Naive thymus-derived CD4-positive, alpha-beta T cell (primary cell): ENCODE data around the gene ZNF180. TPM values are rescaled to one million over a fixed set of nuclear protein-coding genes. Genes with fewer than 3 reads are reported as not detected.
"Not testable (repeated sequence)": the region's sequence is repeated elsewhere in the genome, so short reads cannot be mapped to it uniquely, and the experiment has no call there.

Experiments
- ATAC-seq: fragments of 150-1000 bp; cut with Tn5 transposase; 2 replicates; pipeline ENCODE4 v1.10.0; 2021; ENCODE audit warnings: mild to moderate bottlenecking, moderate library complexity
- CTCF ChIA-PET: fragments of 350-600 bp; sonication (Branson Sonifier 250); formaldehyde crosslinking; loops from one replicate; lab custom pipeline; 2021; ENCODE audit warnings: antibody characterized with exemption; lab: Charles Lee
- POLR2A ChIA-PET: fragments of 350-600 bp; sonication (Branson Sonifier 250); formaldehyde crosslinking; loops from one replicate; lab custom pipeline; 2021; ENCODE audit warnings: antibody characterized with exemption, inconsistent platforms; lab: Charles Lee
- DNase-seq, 9 donors: peaks; one replicate each; pipeline versions ENCODE4 v3.0.0 to v3.0.0-alpha.2; 2020 to 2022; ENCODE audit warnings: mixed read lengths in 1 of 9
- H3K27ac ChIP-seq: one replicate; pipeline ENCODE4 v1.7.0; 2013; ENCODE audit warnings: mild to moderate bottlenecking, low read depth, low read length, moderate library complexity
- H3K27me3 ChIP-seq, 2 donors: one replicate each; pipeline ENCODE4 v1.7.0; 2013; ENCODE audit warnings: low read length in 2 of 2, mild to moderate bottlenecking in 2 of 2, moderate library complexity in 2 of 2; ENCODE audit not compliant: control insufficient read depth in 2 of 2, insufficient read depth in 2 of 2
- H3K36me3 ChIP-seq, 3 experiments: 1 replicate in 2 of 3; 2 replicates in 1 of 3; pipeline ENCODE4 v1.7.0; 2013; ENCODE audit warnings: low read length in 3 of 3, mild to moderate bottlenecking in 3 of 3, moderate library complexity in 1 of 3; ENCODE audit not compliant: insufficient read depth in 3 of 3, control insufficient read depth in 2 of 3
- H3K4me1 ChIP-seq, 2 donors: one replicate each; pipeline ENCODE4 v1.7.0; 2013; ENCODE audit warnings: low read length in 2 of 2, mild to moderate bottlenecking in 2 of 2, moderate library complexity in 1 of 2; ENCODE audit not compliant: control insufficient read depth in 2 of 2, insufficient read depth in 2 of 2
- H3K4me3 ChIP-seq: 2 replicates; pipeline ENCODE4 v1.7.0; 2013; ENCODE audit warnings: mild to moderate bottlenecking, low read length
- H3K9me3 ChIP-seq, 3 experiments: 1 replicate in 2 of 3; 2 replicates in 1 of 3; pipeline ENCODE4 v1.7.0; 2013; ENCODE audit warnings: low read length in 3 of 3; ENCODE audit not compliant: control insufficient read depth in 2 of 3
- H3K27ac Mint-ChIP-seq, 9 donors: one replicate each; pipeline ENCODE4 v1.8.0; 2020 to 2022; ENCODE audit warnings: mixed read lengths in 9 of 9, mild to moderate bottlenecking in 8 of 9, moderate library complexity in 5 of 9, inconsistent platforms in 2 of 9
- H3K27me3 Mint-ChIP-seq, 5 donors: one replicate each; pipeline ENCODE4 v1.8.0; 2021 to 2022; ENCODE audit warnings: mixed read lengths in 5 of 5, mild to moderate bottlenecking in 1 of 5
- H3K36me3 Mint-ChIP-seq, 5 donors: one replicate each; pipeline ENCODE4 v1.8.0; 2020 to 2022; ENCODE audit warnings: mixed read lengths in 5 of 5, mild to moderate bottlenecking in 3 of 5, inconsistent platforms in 1 of 5
- H3K4me1 Mint-ChIP-seq, 7 donors: one replicate each; pipeline ENCODE4 v1.8.0; 2020 to 2022; ENCODE audit warnings: mixed read lengths in 7 of 7, mild to moderate bottlenecking in 3 of 7, inconsistent platforms in 1 of 7
- H3K4me3 Mint-ChIP-seq, 10 donors: one replicate each; pipeline ENCODE4 v1.8.0; 2020 to 2022; ENCODE audit warnings: mild to moderate bottlenecking in 10 of 10, mixed read lengths in 10 of 10, moderate library complexity in 6 of 10, inconsistent platforms in 2 of 10
- H3K9me3 Mint-ChIP-seq, 11 donors: one replicate each; pipeline ENCODE4 v1.8.0; 2020 to 2022; ENCODE audit warnings: mixed read lengths in 11 of 11, mild to moderate bottlenecking in 4 of 11, inconsistent platforms in 1 of 11, moderate library complexity in 1 of 11
- intact Hi-C, 2 donors: fragments of 100-400 bp; cut with micrococcal nuclease; formaldehyde crosslinking; loops; one replicate each; pipeline ENCODE4 v1.15.1; 2023
- polyA plus RNA-seq, 2 donors: library from polyadenylated mRNA; unstranded; fragments of 300-500 nt; fragmentation: Illumina TruSeq; gene quantifications; one replicate each; pipeline ENCODE4 v1.2.3, GENCODE V29; 2021
- total RNA-seq, 6 experiments: library from RNA in 5 of 6; stranded (reverse) in 5 of 6; gene quantifications; 1 replicate in 5 of 6; 2 replicates in 1 of 6; pipeline ENCODE4 v1.2.3 and lab custom pipeline; 2021 to 2026

Gene ZNF180
- total and polyA plus RNA-seq, 7 experiments from 2014 or later = 6.3 to 18.6 (median 10.6) TPM

DNA sequence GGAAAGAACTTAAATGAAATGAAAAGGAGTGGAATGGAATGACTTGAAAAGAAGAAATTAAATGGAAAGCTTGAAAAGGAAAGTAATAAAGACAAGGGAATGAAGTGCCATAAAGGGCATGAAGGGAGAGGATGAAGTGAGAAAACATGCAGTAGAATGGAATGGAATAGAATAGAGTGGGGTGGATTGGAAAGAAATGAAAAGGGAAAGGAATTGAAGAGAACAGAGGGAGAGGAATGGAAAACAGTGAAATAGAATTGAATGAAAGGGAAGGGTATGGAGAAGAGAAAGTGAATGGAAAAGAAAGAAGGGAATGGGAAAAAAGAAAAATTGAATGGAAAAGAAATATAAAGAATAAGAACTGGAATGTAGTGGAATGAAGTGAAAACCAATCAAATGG is 9.2 kb upstream of the ZNF180 start:
- intact Hi-C loops = no loop called here
- ChIA-PET POLR2A (no interaction called here), CTCF (no interaction called here)
- Mint-ChIP-seq H3K27ac (no peak overlapping the region), H3K4me1 (peaks cover 0 to 3% (median 0%) of the 10 kb centered on the region in 7 donors), H3K4me3 (peak overlapping the region in 1 of 10 donors; percentile 20), H3K9me3 (peaks cover 4 to 91% (median 39%) of the 10 kb centered on the region in 11 donors), H3K36me3 (peaks cover 4 to 40% (median 14%) of the 10 kb centered on the region in 5 donors), H3K27me3 (peaks cover 0 to 60% (median 50%) of the 10 kb centered on the region in 5 donors)
- peaks cover 0 to 12% (median 0%) of the 10 kb centered on the region in 3 experiments for H3K9me3 ChIP-seq
- H3K4me1 ChIP-seq = no peaks in the 10 kb centered on the region
- H3K36me3 ChIP-seq = no peaks in the 10 kb centered on the region
- H3K27me3 ChIP-seq = peaks cover 0 to 5% of the 10 kb centered on the region in 2 donors
- no peak overlapping the region for H3K27ac ChIP-seq
- H3K4me3 ChIP-seq = no peak overlapping the region
- no peak for ATAC-seq
- DNase-seq = no peak

DNA sequence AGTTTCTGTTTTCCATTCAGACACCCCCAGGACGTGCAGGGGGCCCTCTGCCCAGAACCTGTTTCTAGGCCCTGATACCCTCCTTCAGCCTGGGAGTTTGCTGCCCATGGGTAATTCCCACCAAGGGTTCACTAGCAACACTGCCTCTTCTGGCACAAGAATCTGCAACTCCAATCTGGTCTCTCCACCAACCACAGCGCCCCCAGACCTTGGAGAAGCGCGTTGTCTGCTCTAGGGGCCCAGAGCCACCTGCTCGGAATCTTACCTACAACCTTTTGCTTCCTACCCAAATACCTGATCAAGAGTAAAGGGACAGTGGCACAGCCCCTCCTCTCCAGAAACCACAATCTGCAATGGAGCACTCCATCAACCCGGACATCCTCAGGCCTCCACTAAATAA is 763 bp downstream of the ZNF180 start:
- POLR2A ChIA-PET = interaction anchor here (0.6 kb wide), 1 partner anchor 407 kb away, joined by 3 read pairs; no protein-coding TSS in a partner anchor
- Histone ChIP-seq H3K9me3 (peaks cover 0 to 49% (median 22%) of the 10 kb centered on the region in 3 experiments), H3K27me3 (no peaks in the 10 kb centered on the region), H3K27ac (peak overlapping the region; percentile 84), H3K36me3 (peaks cover 6 to 45% (median 12%) of the 10 kb centered on the region in 3 experiments), H3K4me1 (peaks cover 13 to 19% of the 10 kb centered on the region in 2 donors), H3K4me3 (peak overlapping the region; percentile 100)
- H3K9me3 Mint-ChIP-seq = peaks cover 16 to 95% (median 58%) of the 10 kb centered on the region in 11 donors
- peaks cover 41 to 60% (median 55%) of the 10 kb centered on the region in 5 donors for H3K36me3 Mint-ChIP-seq
- H3K27ac Mint-ChIP-seq = peak overlapping the region; percentile 82 to 94 (median 92)
- H3K4me1 Mint-ChIP-seq = peaks cover 33 to 49% (median 37%) of the 10 kb centered on the region in 7 donors
- ATAC-seq (no peak), DNase-seq (no peak)
- peaks cover 6 to 10% (median 7%) of the 10 kb centered on the region in 5 donors for H3K27me3 Mint-ChIP-seq
- intact Hi-C loops = no loop called here
- CTCF ChIA-PET = interaction anchor here (0.5 to 0.9 kb wide), 3 partner anchors 11 to 335 kb away, joined by 3 read pairs; partner anchors contain the start of gene ZNF226
- H3K4me3 Mint-ChIP-seq = peak overlapping the region; percentile 91 to 98 (median 96)

DNA sequence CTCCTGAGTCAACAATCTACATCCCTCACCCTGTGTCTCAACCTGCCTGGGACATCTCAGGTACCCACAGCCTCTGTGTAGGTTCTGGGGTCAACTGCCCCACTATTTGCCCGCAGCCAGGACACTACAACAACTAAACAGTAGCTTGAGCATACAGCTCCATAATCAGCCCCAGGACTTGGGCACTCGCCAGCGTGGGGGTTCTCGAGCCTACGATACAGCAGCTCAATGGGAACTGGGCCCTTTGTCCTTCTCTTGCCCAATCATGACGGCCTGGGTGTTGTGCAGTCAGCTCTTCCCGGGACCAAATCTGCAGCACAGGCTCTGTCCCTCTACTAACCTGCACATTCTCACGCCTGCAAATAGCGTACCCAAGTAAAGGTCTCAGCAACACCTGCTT is 1.3 kb downstream of the ZNF180 start:
- H3K9me3 ChIP-seq = peaks cover 0 to 55% (median 22%) of the 10 kb centered on the region in 3 experiments
- DNase-seq (no peak), ATAC-seq (no peak)
- Mint-ChIP-seq H3K4me3 (peak overlapping the region; percentile 91 to 98 (median 96)), H3K9me3 (peaks cover 13 to 95% (median 60%) of the 10 kb centered on the region in 11 donors), H3K36me3 (peaks cover 40 to 66% (median 60%) of the 10 kb centered on the region in 5 donors), H3K27me3 (peaks cover 1 to 7% (median 4%) of the 10 kb centered on the region in 5 donors), H3K4me1 (peaks cover 33 to 49% (median 37%) of the 10 kb centered on the region in 7 donors), H3K27ac (peak overlapping the region in 1 of 9 donors; percentile 92)
- no peaks in the 10 kb centered on the region for H3K27me3 ChIP-seq
- ChIA-PET CTCF (interaction anchor here (0.5 kb wide), 1 partner anchor 11 kb away, joined by 3 read pairs; no protein-coding TSS in a partner anchor), POLR2A (interaction anchor here (0.6 kb wide), 1 partner anchor 406 kb away, joined by 3 read pairs; no protein-coding TSS in a partner anchor)
- intact Hi-C loops = no loop called here
- H3K4me1 ChIP-seq = peaks cover 13 to 19% of the 10 kb centered on the region in 2 donors
- H3K36me3 ChIP-seq = peaks cover 11 to 51% (median 14%) of the 10 kb centered on the region in 3 experiments
- H3K4me3 ChIP-seq = peak overlapping the region; percentile 100
- no peak overlapping the region for H3K27ac ChIP-seq

DNA sequence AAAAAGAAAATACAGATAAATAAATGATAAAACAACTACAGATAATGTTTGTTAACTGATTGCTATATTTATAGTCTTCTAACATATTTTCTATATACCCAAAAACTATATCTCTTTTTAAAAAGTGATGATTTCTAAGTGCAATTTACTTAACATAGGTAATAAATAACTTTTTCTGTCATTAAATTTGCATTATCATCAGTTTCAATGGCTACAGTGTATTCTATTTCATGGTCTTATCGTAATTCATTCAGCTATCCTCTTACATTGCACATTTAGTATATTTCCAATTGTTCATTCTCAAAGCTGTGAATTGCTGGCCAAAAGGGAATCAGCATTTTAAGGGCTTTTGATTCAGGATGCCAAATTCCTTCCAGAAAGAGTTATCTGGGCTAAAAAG is 3.6 kb downstream of the ZNF180 start:
- peaks cover 0 to 7% (median 0%) of the 10 kb centered on the region in 5 donors for H3K27me3 Mint-ChIP-seq
- no peak overlapping the region for H3K27ac Mint-ChIP-seq
- Histone ChIP-seq H3K9me3 (peaks cover 7 to 78% (median 30%) of the 10 kb centered on the region in 3 experiments), H3K4me3 (no peak overlapping the region), H3K27me3 (no peaks in the 10 kb centered on the region), H3K4me1 (peaks cover 13 to 19% of the 10 kb centered on the region in 2 donors), H3K27ac (no peak overlapping the region), H3K36me3 (peaks cover 25 to 74% (median 30%) of the 10 kb centered on the region in 3 experiments)
- peaks cover 13 to 95% (median 71%) of the 10 kb centered on the region in 11 donors for H3K9me3 Mint-ChIP-seq
- H3K4me3 Mint-ChIP-seq = peak overlapping the region in 5 of 10 donors; percentile 20 to 53 (median 40)
- DNase-seq = no peak
- peaks cover 59 to 89% (median 79%) of the 10 kb centered on the region in 5 donors for H3K36me3 Mint-ChIP-seq
- ATAC-seq = no peak
- ChIA-PET CTCF (interaction anchor here (1.2 kb wide), 1 partner anchor 8 kb away, joined by 3 read pairs; no protein-coding TSS in a partner anchor), POLR2A (no interaction called here)
- peaks cover 33 to 49% (median 37%) of the 10 kb centered on the region in 7 donors for H3K4me1 Mint-ChIP-seq
- intact Hi-C loops = no loop called here

DNA sequence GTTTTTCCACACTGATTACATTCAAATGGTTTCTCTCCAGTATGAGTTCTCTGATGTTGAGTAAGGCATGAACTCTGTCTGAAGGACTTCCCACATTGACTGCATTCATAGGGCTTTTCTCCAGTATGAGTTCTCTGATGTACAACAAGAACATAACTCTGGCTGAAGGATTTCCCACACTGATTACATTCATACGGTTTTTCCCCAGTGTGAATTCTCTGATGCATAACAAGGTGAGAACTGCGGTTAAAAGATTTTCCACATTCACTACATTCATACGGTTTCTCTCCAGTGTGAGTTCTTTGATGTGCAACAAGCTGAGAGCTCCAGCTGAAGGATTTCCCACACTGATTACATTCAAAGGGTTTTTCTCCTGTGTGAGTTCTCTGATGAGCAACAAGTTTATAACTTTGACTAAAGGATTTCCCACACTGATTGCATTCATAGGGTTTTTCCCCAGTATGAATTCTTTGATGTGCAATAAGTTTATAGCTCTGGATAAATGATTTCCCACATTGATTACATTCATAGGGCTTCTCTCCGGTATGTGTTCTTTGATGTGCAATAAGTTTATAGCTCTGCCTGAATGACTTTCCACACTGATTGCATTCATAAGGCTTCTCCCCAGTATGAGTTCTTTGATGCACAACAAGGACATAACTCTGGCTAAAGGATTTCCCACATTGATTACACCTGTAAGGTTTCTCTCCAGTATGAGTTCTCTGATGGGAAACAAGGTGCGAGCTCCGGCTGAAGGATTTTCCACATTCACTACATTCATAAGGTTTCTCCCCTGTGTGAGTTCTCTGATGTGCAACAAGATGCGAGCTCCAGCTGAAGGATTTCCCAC is 23.5 kb downstream of the ZNF180 start:
- DNase-seq (peak in 5 of 9 donors; percentile 8 to 27 (median 15)), ATAC-seq (no peak)
- Histone ChIP-seq H3K27me3 (no peaks in the 10 kb centered on the region), H3K4me1 (no peaks in the 10 kb centered on the region), H3K4me3 (peak overlapping the region; percentile 1), H3K27ac (no peak overlapping the region), H3K9me3 (peaks cover 55 to 100% (median 81%) of the 10 kb centered on the region in 3 experiments), H3K36me3 (peaks cover 35 to 54% (median 39%) of the 10 kb centered on the region in 3 experiments)
- Mint-ChIP-seq H3K4me3 (peak overlapping the region in 6 of 10 donors; percentile 2 to 47 (median 39)), H3K9me3 (peaks cover 18 to 100% (median 94%) of the 10 kb centered on the region in 11 donors), H3K27me3 (no peaks in the 10 kb centered on the region), H3K36me3 (peaks cover 53 to 89% (median 69%) of the 10 kb centered on the region in 5 donors), H3K4me1 (no peaks in the 10 kb centered on the region), H3K27ac (peak overlapping the region in 6 of 9 donors; percentile 17 to 92 (median 44))
- POLR2A ChIA-PET = interaction anchor here (0.6 to 0.7 kb wide), 2 partner anchors 204 to 428 kb away, joined by 3 read pairs; no protein-coding TSS in a partner anchor
- intact Hi-C loops = no loop called here
- CTCF ChIA-PET = no interaction called here

DNA sequence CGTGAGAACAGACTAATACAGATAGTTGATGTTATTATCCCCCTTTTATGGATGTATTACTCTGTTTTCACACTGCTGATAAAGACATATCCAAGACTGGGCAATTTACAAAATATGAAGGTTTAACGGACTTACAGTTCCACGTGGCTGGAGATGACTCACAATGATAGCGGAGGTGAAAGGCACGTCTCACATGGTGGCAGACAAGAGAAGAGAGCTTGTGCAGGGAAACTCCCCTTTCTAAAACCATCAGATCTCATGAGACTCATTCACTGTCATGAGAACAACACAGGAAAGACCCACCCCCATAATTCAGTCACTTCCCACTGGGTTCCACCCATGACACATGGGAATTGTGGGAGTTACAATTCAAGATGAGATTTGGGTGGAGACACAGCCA is 31.6 kb downstream of the ZNF180 start:
- intact Hi-C loops, H3K27me3 Mint-ChIP-seq, H3K27ac ChIP-seq, DNase-seq, H3K4me1 Mint-ChIP-seq, POLR2A ChIA-PET, CTCF ChIA-PET, H3K27ac Mint-ChIP-seq, H3K27me3 ChIP-seq, H3K36me3 ChIP-seq, H3K4me3 ChIP-seq, H3K4me3 Mint-ChIP-seq, ATAC-seq, H3K4me1 ChIP-seq: not testable (repeated sequence)
- H3K36me3 Mint-ChIP-seq = peaks cover 18 to 72% (median 37%) of the 10 kb centered on the region in 5 donors
- H3K9me3 ChIP-seq = peaks cover 11 to 78% (median 38%) of the 10 kb centered on the region in 3 experiments
- H3K9me3 Mint-ChIP-seq = peaks cover 28 to 100% (median 80%) of the 10 kb centered on the region in 11 donors
